ENCODE results near the gene NAB1. TPM values are rescaled to one million over a fixed set of nuclear protein-coding genes. Genes with fewer than 3 reads are reported as not detected.

Gene NAB1
- total RNA-seq, 1 experiment from 2014 or later: 32.1 TPM

DNA sequence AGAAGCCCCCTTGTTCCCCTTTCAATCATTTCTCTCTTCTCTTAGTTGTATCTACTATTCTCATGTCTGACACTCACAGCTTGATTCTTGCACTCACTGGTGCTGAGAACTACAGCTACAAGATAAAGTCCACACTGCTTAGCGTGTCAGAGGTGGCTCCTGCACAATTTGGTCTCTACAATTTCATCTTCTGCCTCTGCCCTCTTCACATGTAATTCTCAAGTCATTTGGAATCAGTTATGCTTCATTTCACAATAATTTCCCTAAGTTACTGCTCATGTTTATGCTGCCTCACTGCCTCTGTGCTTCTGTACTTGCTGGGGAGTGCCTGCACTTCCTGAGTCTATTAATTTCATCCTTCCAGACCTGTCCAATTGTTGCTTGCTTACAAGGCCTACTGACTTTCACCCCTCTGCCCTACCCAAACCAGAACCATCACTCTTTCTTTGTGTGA lies 11.6 kb upstream of the NAB1 start:
- peak; percentile 55 for DNase-seq (ENCODE audit: low read depth)

DNA sequence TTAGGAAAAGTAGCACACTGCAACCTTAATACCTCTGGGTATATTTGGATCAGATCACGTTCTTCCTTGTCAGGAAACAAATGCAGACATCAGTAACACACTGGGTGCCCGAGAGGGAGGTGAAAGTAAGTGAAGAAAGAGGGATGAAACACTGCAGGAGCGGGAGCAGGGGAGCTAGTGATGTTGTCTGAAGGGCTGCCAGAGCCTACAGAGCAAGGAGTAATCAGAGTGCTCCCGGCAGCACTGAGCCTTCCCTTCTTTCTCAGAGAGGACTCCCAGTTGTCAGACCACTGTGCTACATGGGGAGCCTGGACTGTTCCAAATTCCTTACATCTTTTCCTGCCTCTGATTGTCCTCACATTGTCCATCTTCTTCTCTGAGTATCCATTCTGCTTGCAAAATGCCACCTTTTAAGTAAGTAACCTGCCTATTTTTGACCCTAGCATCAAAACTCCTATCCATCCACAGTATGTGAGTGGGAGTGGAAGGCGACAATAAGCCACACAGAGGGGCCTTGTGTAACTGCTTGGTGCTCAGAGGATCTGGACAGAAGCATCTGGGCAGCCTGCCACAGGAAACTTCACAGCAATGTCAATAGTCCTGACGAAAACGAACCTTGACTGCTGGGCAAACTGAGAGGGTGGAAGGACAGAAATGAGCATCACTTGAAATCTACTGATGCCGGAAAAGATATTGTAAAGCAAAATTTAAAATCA lies 10.8 kb upstream of the NAB1 start:
- no peak for DNase-seq (ENCODE audit: low read depth)

DNA sequence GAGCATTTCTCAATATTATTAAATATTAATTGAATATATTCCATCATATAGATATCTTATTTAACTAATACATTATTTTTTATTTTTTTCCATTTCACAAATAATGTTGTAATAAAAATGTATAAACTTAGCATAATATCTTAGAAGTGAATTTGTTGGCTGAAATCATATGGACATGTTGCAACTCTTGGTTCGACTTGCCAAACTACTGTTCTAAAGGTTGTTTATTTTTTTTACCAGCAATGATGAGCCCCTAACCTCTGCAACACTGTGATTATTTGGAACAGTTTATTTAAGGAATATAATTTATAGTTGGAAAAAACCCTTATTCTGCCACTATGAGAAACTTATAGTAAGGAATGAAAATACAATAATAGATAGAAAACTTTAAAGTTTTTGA lies 8.8 kb upstream of the NAB1 start:
- DNase-seq (ENCODE audit: low read depth): no peak

DNA sequence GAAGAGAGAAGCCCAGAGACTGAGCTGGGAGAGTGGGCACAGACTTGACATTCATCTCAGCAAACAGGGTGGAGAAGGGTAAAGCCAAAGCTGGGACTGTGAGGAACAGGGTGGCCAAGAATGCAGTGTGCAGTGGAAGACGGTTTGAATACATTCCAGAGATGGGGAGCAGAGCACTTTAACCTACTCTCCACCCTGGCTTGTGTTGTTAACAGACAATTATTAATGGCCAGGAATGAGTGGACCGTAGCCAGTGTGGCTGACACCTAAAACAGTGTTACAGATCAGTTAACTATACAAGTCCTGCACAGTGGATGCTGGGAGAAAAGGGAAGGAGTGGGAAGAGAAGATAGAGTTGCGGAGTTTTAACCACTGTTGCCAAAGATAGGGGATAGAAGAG lies 7.4 kb upstream of the NAB1 start:
- DNase-seq (ENCODE audit: low read depth): no peak

DNA sequence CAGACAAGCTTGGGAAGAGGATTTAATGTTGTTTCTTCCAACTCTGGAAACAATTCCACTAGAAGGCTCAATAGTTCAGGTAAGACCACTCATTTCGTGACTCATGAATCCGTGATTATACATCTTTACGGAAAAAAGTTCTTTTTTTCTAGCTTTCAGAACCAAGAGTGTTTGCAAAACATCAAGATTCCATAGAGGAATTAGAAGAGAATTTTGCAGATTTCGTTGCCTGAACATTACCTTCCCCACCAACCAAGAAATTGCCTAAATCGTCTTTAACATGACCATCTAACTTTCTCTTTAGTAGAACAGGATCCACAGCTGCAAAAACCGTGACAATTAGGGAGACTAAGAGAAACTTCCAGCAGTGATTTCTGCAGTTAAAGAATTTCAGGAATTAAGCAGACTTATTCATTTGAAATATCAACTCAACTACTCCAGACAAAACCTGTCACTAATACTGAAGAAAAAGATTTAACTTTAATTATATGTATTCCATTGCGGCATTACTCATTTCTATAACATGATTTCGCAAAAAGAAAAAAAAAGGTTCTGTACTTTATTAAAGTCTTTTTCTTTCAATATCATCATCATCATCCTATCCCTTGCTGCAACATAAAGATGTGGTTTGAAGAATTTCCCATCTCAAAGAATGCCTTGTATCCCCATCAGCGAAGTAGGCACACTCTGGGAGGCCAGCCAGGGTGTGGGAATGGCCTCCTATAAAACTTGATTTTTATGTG lies 1.9 kb upstream of the NAB1 start:
- no peak for DNase-seq (ENCODE audit: low read depth)

DNA sequence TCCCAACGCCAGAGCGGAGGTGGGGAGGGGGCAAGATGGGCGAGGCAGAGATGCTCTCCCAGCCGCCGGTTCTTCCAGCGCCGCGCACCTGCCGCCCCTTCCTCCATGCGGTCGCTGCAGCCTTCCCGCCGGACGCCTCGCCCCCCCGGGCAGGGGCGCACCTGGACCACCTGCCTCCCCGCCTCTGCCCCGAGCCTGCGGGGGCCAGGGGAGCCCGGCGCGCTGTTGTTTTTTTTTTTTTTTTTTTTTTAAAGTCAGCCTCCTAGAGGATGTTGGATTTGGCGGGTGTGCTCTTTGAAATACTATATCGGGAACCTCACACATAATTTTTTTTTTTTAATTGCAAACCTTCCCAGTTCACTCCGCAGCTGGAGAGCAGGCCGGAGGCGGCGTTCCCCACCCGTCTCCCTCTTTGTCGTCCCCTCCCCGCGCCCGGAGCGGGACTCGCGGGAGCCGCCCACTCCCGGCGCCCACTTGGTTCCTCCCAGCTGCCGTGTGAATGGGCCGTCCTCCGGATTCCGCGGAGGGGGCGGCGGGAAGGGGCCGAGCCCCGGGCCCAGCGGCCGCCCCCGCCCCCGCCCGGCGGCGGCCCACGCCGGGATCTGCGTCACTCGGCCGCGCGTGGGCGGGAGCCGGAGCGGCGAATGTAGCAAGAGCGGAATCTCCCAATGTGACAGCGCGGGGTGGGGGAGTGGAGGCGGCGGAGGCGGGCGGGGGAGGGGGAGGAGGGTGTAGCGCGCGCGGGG lies 421 bp upstream of the NAB1 start:
- peak; percentile 76 for DNase-seq (ENCODE audit: low read depth)

DNA sequence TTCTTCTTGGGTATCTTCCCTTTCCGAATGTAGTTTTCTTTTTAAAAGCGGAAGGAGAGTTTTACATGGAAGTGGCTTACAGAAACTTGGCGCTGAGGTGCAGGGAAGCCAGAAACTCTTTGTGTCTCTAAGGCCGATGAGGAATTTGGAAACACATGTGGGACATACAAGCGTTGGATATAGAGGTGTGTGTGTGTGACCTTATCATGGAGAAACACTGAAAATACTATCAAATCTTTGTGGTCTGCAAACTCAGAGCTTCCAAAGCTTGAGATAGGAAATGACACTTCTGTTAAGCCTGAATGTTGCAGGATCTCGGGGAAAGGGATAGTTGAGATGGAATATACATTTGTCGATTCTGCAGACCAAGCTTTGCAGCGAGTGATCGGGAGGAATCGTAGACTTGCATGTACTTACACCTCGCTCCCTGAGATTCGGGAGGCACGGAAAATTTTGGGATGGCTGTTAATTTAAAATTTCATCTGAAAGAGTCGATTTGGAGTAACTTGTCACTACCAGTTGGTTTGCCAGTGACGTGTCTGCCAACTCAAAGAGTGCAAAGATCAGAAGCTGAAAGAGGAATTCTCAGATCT lies 1.0 kb downstream of the NAB1 start:
- DNase-seq (ENCODE audit: low read depth): peak; percentile 53

DNA sequence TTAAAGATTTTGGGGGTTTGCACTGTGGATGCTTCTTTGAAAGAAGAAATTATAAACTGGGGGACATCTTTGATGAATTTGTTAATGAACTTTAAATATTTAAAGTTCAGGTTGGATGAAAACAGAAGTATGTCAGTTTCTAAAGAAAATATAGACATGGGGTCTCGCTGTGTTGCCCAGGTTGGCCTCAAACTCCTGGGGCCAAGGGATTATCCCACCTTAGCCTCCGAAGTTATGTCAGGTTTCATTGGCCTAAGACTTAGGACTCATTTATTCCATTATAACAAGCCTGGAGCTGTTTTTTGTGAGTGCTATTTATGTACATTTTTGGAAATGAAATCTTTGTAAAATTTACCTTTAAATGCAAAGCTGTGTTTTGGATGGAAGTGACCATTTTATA lies 2.5 kb downstream of the NAB1 start:
- no peak for DNase-seq (ENCODE audit: low read depth)

DNA sequence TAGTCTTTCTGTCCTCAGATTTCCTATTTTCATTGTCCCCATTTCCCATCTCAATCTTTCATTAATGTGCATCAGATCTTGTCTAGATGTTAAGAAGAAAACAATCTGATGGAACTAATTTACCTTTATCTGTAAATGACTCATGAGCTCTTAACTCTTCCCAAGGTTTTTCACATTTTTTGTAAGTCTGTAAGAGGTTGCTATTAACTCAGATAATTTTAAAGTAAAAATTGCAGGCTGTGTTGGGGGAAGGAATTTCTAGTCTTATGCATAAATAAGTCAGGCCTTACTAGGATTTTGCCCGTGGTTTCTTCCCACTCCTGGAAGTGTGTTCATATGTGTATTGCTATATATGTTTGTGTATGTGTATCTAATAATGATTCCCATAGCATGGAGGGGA lies 4.3 kb downstream of the NAB1 start:
- no peak for DNase-seq (ENCODE audit: low read depth)

DNA sequence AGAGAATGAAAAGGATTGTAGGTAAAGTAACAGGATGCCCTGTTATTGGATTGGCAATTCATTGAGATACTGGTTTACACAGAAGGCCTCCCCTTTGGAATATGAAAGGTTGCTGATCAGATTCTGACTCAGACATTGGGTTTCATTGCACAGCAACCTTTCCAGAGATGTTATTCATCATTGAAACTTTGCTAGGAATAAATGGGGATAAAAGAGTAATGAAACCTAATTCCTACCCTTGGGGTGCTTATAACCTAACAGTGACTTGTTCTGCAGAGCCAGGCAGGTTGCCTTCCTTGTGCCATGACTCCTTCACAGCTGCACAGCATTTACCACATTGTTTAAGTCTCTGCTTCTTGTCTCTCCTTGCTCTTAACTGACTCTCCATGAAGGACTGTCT lies 5.0 kb downstream of the NAB1 start:
- DNase-seq (ENCODE audit: low read depth): no peak

DNA sequence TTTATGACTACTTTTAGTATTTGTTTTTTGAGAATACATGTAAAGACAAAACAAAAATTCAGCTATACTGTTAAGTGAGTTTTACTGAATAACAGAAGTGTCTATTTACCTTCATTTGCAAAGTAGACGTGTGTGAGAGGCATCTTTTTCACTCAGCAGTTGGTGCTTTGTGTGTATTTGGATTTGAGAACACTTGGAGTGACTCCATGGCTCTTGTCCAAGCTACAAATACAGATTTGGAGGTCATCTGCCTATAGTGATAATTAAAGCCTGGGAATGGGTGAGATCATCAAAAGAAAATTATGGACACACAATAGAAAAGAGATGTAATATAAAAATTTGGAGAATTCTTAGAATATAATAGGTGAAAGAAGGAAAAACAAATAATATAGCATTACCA lies 6.2 kb downstream of the NAB1 start:
- DNase-seq (ENCODE audit: low read depth): no peak

DNA sequence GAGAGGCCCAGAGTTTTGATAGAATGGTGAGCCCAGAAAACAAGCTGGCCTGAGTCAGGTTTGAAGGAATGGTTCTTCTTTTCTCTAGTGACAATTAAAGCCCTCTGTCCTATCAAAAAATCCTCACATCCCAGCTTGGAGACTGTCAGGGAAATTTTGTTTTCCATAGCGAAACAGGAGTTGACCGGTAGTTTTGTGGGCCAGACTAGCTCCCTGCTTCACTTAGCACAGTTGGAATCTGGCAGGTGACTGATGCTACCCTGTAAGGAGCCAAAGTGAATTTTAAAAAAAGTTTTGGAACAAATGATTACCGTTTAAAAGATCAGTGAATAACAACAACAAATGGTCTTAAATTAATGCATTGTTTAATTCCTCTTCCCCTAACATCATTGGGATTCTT lies 6.7 kb downstream of the NAB1 start:
- DNase-seq (ENCODE audit: low read depth): no peak

DNA sequence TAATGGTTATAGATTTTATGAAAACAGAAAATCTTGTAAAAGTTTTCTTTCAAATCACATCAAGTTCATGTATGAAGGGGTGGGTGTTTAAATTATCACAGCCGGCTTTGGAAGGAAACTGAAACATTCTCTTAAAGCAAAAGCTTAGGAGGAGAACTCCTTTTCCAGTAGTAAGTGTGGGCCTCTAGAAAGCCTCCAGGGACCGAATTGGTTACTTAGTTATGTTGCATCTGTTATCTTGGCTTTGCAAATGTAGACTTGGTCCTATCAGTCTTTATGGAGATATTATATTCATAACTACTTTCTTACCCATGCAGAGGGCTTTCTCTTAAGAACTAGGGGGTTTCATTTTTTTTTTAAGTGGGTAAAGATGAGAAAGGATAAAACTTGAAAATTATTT lies 7.4 kb downstream of the NAB1 start:
- DNase-seq (ENCODE audit: low read depth): no peak

DNA sequence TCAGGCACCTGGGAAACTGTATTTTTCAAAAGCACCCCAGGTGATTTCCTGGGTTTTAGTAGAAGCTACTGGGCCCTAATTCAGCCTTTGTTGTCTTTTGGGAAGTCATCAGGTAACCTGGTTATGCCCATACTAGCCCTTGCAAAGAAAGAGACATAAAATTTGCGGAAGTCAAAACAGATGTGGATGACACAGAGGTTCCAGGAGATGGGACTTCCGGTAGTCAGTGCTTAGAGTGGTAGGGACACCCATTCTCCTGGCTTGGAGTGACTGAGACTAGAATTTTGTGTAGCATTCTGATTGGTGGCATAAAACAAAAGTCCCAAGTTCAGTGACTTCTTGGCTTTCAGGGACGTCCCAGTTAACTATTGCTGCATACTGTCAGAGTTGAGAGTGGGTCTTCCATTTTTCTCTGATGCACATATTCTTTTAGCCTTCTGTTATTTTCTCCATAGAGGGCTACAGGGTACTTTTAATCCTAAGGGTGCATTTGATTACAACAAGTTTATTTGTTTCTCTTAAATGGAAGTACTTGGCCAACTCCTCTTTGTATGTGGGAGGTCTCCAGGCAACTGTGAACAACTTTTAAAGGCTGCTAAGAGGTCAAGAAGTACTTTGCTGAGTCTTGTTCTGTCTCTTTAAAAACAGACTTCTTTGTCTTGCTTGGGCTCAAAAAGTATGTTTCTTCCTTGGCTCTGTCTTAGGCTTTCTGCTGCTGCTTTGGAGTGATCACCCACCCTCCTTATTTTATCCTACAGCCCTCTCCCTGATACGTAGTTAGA lies 8.8 kb downstream of the NAB1 start:
- DNase-seq (ENCODE audit: low read depth): no peak

DNA sequence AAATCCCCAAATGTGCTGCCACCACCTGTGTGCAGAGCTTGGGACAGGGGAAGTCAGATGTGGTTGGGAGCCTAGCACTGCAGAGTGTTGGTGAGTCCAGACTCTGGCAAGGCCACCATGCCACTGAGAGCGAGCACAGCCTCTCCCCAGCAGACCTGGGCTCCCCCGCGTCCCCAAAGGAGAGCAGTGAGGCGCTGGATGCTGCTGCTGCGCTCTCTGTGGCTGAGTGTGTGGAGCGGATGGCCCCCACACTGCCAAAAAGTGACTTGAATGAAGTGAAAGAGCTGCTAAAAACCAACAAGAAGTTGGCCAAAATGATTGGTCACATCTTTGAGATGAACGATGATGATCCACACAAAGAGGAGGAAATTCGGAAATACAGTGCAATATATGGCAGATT lies 10.7 kb downstream of the NAB1 start:
- no peak for DNase-seq (ENCODE audit: low read depth)

DNA sequence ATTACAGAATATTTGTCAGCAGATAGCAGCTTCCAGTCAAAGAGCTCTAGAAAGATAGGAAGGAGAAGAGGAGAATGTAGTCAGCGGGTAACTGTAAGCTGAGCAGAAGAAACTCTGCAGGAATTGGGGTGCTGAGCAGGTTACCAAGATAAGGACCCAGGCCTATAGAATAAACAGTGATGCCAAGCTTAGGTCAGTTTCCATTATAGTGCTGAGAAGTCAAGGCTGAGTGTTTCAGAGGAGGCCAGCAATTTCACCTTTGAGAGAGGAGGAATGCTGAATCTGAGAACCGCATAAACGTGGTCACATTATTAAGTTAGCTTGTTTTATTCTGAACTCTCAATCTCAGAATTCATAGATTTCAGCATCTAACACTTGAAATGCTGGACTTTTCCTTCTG lies 13.9 kb downstream of the NAB1 start:
- no peak for DNase-seq (ENCODE audit: low read depth)

DNA sequence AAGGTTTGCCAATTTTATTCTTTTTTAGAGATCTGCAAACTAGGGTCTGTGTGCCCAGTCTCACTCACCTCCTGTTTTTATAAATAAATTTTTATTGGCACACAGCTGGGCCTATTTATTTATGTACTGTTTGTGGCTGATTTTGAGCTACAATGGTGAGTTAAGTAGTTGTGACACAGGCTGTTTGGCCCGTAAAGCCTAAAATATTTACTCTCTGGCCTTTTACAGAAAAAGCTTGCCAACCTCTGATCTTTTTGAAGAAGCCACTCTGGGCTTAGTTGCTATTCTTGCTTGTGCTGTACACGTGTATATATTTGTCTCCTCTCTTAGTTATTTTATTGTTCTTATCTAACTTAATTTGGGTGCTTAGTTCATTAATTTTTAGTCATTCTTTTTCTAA lies 14.5 kb downstream of the NAB1 start:
- DNase-seq (ENCODE audit: low read depth): peak; percentile 43

DNA sequence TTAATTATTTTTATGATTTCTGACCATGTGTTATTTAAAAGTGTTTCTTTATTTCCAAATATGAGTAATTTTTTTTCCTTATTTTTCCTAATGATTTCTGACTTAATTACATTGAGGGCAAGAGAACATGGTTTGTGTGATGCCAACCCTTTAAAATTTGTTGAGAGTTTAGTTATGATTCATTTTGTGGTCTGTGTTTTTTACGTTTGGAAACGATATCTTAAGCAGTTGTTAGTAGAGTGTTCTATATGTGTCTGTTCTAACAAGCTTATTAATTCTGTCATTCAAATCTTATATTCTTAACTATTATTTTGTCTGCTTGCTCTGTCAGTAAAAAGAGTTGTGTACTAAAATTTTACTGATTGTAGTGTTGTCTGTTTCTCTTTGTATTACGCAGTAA lies 15.0 kb downstream of the NAB1 start:
- DNase-seq (ENCODE audit: low read depth): peak; percentile 20

DNA sequence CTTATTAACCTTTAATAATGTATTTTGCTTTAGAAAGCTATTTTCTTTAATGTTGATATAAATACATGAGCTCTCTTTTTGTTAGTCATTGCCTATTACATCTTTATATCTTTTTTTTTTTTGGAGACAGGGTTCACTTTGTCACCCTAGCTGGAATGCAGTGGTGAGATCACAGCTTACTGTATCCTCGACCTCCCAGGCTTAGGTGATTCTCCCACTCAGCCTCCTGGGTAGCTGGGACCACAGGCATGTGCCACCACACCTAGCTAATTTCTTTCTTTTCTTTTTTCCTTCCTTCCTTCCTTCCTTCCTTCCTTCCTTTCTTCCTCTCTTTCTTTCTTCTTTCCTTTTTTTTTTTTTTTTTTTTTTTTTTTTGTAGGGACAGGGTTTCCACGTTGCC lies 15.4 kb downstream of the NAB1 start:
- peak; percentile 79 for DNase-seq (ENCODE audit: low read depth)

DNA sequence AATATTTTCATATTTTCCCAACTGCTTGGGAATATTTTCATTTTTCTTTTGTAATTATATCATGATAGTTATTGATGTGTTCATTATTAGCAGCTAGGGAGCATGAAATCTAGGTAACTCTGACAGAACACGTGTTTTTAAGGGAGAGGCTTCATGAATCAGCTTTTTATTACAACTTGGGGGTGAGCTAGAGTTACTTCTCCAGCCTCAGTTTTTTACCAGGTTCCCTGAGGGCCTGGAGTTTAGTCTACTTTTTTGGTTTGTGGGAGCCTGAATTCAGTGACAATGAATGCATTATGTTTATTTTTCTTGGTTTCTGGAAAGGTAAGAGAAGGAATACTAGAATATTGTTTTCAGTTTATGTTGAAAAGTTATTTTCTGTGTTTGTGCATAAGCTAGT lies 18.0 kb downstream of the NAB1 start:
- peak; percentile 54 for DNase-seq (ENCODE audit: low read depth)

DNA sequence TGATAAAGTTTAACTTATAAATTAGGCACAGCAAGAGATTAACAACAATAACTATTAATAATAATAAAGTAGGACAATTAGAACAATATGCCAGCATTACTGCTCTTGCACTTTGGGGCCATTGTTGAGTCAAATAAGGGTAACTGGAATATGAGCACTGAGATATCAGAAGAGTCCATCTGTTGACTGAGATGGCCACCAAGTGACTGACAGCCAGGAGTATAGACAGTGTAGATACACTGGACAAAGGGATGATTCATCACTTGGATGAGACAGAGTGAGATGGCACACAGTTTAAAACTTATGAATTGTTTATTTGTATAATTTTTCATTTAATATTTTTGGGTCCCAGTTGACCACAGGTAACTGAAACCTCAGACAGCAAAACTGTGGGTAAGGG lies 20.0 kb downstream of the NAB1 start:
- DNase-seq (ENCODE audit: low read depth): peak; percentile 35
